HEK293 (cell line): ENCODE data around the gene WDFY3.

ENCODE experiments used
- CTCF ChIA-PET: fragments of 350-600 bp; formaldehyde crosslinking; extraction: SDS; loops from one replicate; lab custom pipeline; 2021; ENCODE audit warnings: antibody characterized with exemption; lab: Yijun Ruan, JAX
- POLR2A ChIA-PET: fragments of 300-600 bp; formaldehyde crosslinking; extraction: SDS; loops from one replicate; lab custom pipeline; 2020; ENCODE audit warnings: antibody characterized with exemption, inconsistent platforms; lab: Yijun Ruan, JAX
- H3K27ac ChIP-seq: fragments of 200-500 bp; sonication (Bioruptor generic); 2 replicates; pipeline ENCODE4 v1.5.1; 2014; ENCODE audit warnings: low read depth, low read length, control low read depth, inconsistent platforms; ENCODE audit errors: extremely low read depth
- H3K36me3 ChIP-seq, 2 experiments: fragments of 200-500 bp in 1 of 2; sonication (Bioruptor generic) in 1 of 2; 1 replicate in 1 of 2; 2 replicates in 1 of 2; pipeline ENCODE4 v1.5.1; 2014 to 2017; ENCODE audit warnings: inconsistent platforms in 2 of 2, low read length in 2 of 2; ENCODE audit not compliant: control insufficient read depth in 2 of 2, insufficient read depth in 1 of 2
- H3K4me1 ChIP-seq: fragments of 200-500 bp; sonication (Bioruptor generic); 2 replicates; pipeline ENCODE4 v1.5.1; 2014; ENCODE audit warnings: mild to moderate bottlenecking, low read length, inconsistent platforms; ENCODE audit not compliant: control insufficient read depth, insufficient read depth
- H3K4me3 ChIP-seq: 2 replicates; pipeline ENCODE4 v1.5.1; 2011; ENCODE audit warnings: low read depth, mild to moderate bottlenecking, control low read depth, low read length, moderate library complexity
- H3K9me3 ChIP-seq: fragments of 200-500 bp; sonication (Bioruptor generic); 2 replicates; pipeline ENCODE4 v1.5.1; 2014; ENCODE audit warnings: low read depth, low read length, inconsistent platforms; ENCODE audit not compliant: control insufficient read depth, insufficient read depth
- ATF2 ChIP-seq: fragments of 450-650 bp; formaldehyde crosslinking; IDR thresholded peaks from 2 replicates; pipeline ENCODE4 v1.5.1; 2016; ENCODE audit warnings: missing biosample characterization, missing genetic modification characterization, low read depth
- BCL11A ChIP-seq: fragments of 450-650 bp; formaldehyde crosslinking; IDR thresholded peaks from 2 replicates; pipeline ENCODE4 v1.5.1; 2016; ENCODE audit warnings: low read depth, missing biosample characterization, missing genetic modification characterization
- BCL11B ChIP-seq: fragments of 450-650 bp; formaldehyde crosslinking; IDR thresholded peaks from 2 replicates; pipeline ENCODE4 v1.5.1; 2016; ENCODE audit warnings: low read depth, missing biosample characterization, missing genetic modification characterization
- GLI4 ChIP-seq: fragments of 450-650 bp; formaldehyde crosslinking; IDR thresholded peaks from 2 replicates; pipeline ENCODE4 v1.5.1; 2016; ENCODE audit warnings: missing biosample characterization, missing genetic modification characterization
- HIC1 ChIP-seq: fragments of 450-650 bp; formaldehyde crosslinking; IDR thresholded peaks from 2 replicates; pipeline ENCODE4 v1.5.1; 2016; ENCODE audit warnings: missing biosample characterization, missing genetic modification characterization
- INSM2 ChIP-seq: fragments of 450-650 bp; formaldehyde crosslinking; IDR thresholded peaks from 2 replicates; pipeline ENCODE4 v1.5.1; 2016; ENCODE audit warnings: missing biosample characterization, missing genetic modification characterization
- TCF7L2 ChIP-seq: IDR thresholded peaks from 2 replicates; pipeline ENCODE4 v1.6.1; 2011; ENCODE audit warnings: low read depth, mild to moderate bottlenecking, inconsistent platforms, low read length, moderate library complexity, borderline replicate concordance
- YY2 ChIP-seq: fragments of 450-650 bp; formaldehyde crosslinking; IDR thresholded peaks from 2 replicates; pipeline ENCODE4 v1.5.1; 2016; ENCODE audit warnings: missing biosample characterization, missing genetic modification characterization
- ZBTB49 ChIP-seq: fragments of 450-650 bp; formaldehyde crosslinking; IDR thresholded peaks from 2 replicates; pipeline ENCODE4 v1.5.1; 2016; ENCODE audit warnings: missing biosample characterization, missing genetic modification characterization, low read depth
- ZBTB7A ChIP-seq: fragments of 450-650 bp; formaldehyde crosslinking; IDR thresholded peaks from 2 replicates; pipeline ENCODE4 v1.5.1; 2016; ENCODE audit warnings: low read depth, missing biosample characterization, missing genetic modification characterization
- ZBTB8A ChIP-seq: fragments of 450-650 bp; formaldehyde crosslinking; IDR thresholded peaks from 2 replicates; pipeline ENCODE4 v1.5.1; 2016; ENCODE audit warnings: missing biosample characterization, missing genetic modification characterization
- ZFHX2 ChIP-seq: fragments of 450-650 bp; formaldehyde crosslinking; conservative IDR thresholded peaks from 2 replicates; pipeline ENCODE4 v1.5.1; 2016; ENCODE audit warnings: missing biosample characterization, missing genetic modification characterization
- ZIC2 ChIP-seq: fragments of 450-650 bp; formaldehyde crosslinking; IDR thresholded peaks from 2 replicates; pipeline ENCODE4 v1.5.1; 2016; ENCODE audit warnings: missing biosample characterization, missing genetic modification characterization
- ZNF138 ChIP-seq: fragments of 450-650 bp; formaldehyde crosslinking; IDR thresholded peaks from 2 replicates; pipeline ENCODE4 v1.5.1; 2016; ENCODE audit warnings: missing biosample characterization, missing genetic modification characterization, borderline replicate concordance
- ZNF157 ChIP-seq: fragments of 450-650 bp; formaldehyde crosslinking; IDR thresholded peaks from 2 replicates; pipeline ENCODE4 v1.5.1; 2016; ENCODE audit warnings: missing biosample characterization, missing genetic modification characterization
- ZNF184 ChIP-seq: fragments of 450-650 bp; IDR thresholded peaks from 2 replicates; pipeline ENCODE4 v1.5.1; 2018; ENCODE audit warnings: missing biosample characterization, mild to moderate bottlenecking, missing genetic modification characterization
- ZNF19 ChIP-seq: fragments of 450-650 bp; formaldehyde crosslinking; IDR thresholded peaks from 2 replicates; pipeline ENCODE4; 2016; ENCODE audit warnings: missing biosample characterization, missing genetic modification characterization, low read depth
- ZNF221 ChIP-seq: fragments of 450-650 bp; formaldehyde crosslinking; IDR thresholded peaks from 2 replicates; pipeline ENCODE4 v1.5.1; 2017; ENCODE audit warnings: missing biosample characterization, missing genetic modification characterization, borderline replicate concordance
- ZNF248 ChIP-seq: fragments of 450-650 bp; formaldehyde crosslinking; IDR thresholded peaks from 2 replicates; pipeline ENCODE4 v1.5.1; 2017; ENCODE audit warnings: missing biosample characterization, missing genetic modification characterization
- ZNF280C ChIP-seq: fragments of 450-650 bp; formaldehyde crosslinking; IDR thresholded peaks from 2 replicates; pipeline ENCODE4 v1.5.1; 2016; ENCODE audit warnings: missing biosample characterization, missing genetic modification characterization
- ZNF37A ChIP-seq: fragments of 450-650 bp; IDR thresholded peaks from 2 replicates; pipeline ENCODE4 v1.5.1; 2018; ENCODE audit warnings: missing biosample characterization, missing genetic modification characterization
- ZNF449 ChIP-seq: fragments of 450-650 bp; formaldehyde crosslinking; IDR thresholded peaks from 2 replicates; pipeline ENCODE4 v1.5.1; 2017; ENCODE audit warnings: missing biosample characterization, mild to moderate bottlenecking, missing genetic modification characterization, moderate library complexity
- ZNF48 ChIP-seq: fragments of 450-650 bp; formaldehyde crosslinking; IDR thresholded peaks from 2 replicates; pipeline ENCODE4 v1.5.1; 2016; ENCODE audit warnings: missing biosample characterization, missing genetic modification characterization
- ZNF600 ChIP-seq: fragments of 450-650 bp; formaldehyde crosslinking; IDR thresholded peaks from 2 replicates; pipeline ENCODE4 v1.5.1; 2016; ENCODE audit warnings: missing biosample characterization, missing genetic modification characterization
- ZNF837 ChIP-seq: fragments of 450-650 bp; formaldehyde crosslinking; IDR thresholded peaks from 2 replicates; pipeline ENCODE4 v1.5.1; 2016; ENCODE audit warnings: missing biosample characterization, missing genetic modification characterization
- ZNF843 ChIP-seq: fragments of 450-650 bp; formaldehyde crosslinking; IDR thresholded peaks from 2 replicates; pipeline ENCODE4 v1.5.1; 2016; ENCODE audit warnings: missing biosample characterization, missing genetic modification characterization

The WDFY3 gene

GRCh38 chr4:84862064-84862463 is 104.4 kb downstream of the WDFY3 start:
- CTCF ChIA-PET = no interaction called here
- H3K36me3 ChIP-seq = peaks cover 0 to 13% of the 10 kb centered on the region in 2 experiments; a peak in 1 of 3 replicates
- POLR2A ChIA-PET = no interaction called here
- no peaks in the 10 kb centered on the region for H3K9me3 ChIP-seq
- TF ChIP-seq ZNF449 (tag by site-specific recombination) (no peak), ZNF48 (no peak), ZBTB7A (no peak), ZNF248 (tag by site-specific recombination) (no peak), GLI4 (tag by site-specific recombination) (no peak), TCF7L2 (no peak), YY2 (tag by site-specific recombination) (no peak), ZBTB8A (tag by site-specific recombination) (no peak), ZNF157 (no peak), ZNF221 (tag by site-specific recombination) (no peak), ZNF843 (tag by site-specific recombination) (no peak), ZNF138 (tag by site-specific recombination) (no peak)
- TF ChIP-seq, all 188 proteins: peak for 0
- no peak overlapping the region for H3K4me3 ChIP-seq
- no peaks in the 10 kb centered on the region for H3K4me1 ChIP-seq
- H3K27ac ChIP-seq = no peak overlapping the region

- Histone ChIP-seq H3K27ac (no peak overlapping the region), H3K9me3 (no peaks in the 10 kb centered on the region), H3K4me3 (no peak overlapping the region), H3K36me3 (peaks cover 0 to 13% of the 10 kb centered on the region in 2 experiments; a peak in 1 of 3 replicates), H3K4me1 (no peaks in the 10 kb centered on the region)
- CTCF ChIA-PET = no interaction called here
- POLR2A ChIA-PET = no interaction called here
- no peak for TF ChIP-seq ZNF600
- TF ChIP-seq BCL11A = no peak
- TF ChIP-seq ZNF37A (tag by site-specific recombination) = no peak
- TF ChIP-seq ZNF19 (tag by site-specific recombination) = no peak
- no peak for TF ChIP-seq ZBTB49
- no peak for TF ChIP-seq ATF2
- no peak for TF ChIP-seq BCL11B
- TF ChIP-seq ZNF837 = no peak
- no peak for TF ChIP-seq INSM2 (tag by site-specific recombination)
- TF ChIP-seq ZIC2 (tag by site-specific recombination) = no peak
- TF ChIP-seq ZNF280C (tag by site-specific recombination) = no peak
- TF ChIP-seq HIC1 (tag by site-specific recombination) = no peak
- no peak for TF ChIP-seq ZNF184 (tag by site-specific recombination)
- no peak for TF ChIP-seq ZFHX2 (tag by site-specific recombination)
These were observed 109.2 kb downstream of the WDFY3 start for GRCh38 chr4:84857296-84857695.
